22Rv1 (cell line): ENCODE data around the gene TRIM49C.
"Not testable (repeated sequence)": the region's sequence is repeated elsewhere in the genome, so short reads cannot be mapped to it uniquely, and the experiment has no call there.

Experiments used
- ZFX ChIP-seq: fragments of 450-650 bp; IDR thresholded peaks from 2 replicates; pipeline ENCODE4 v1.6.1; 2017; ENCODE audit warnings: antibody characterized with exemption, borderline replicate concordance
- TF ChIP-seq, protein P1 (sequence below): fragments of 450-650 bp; IDR thresholded peaks from 2 replicates; pipeline ENCODE4 v1.5.1; 2017; ENCODE audit warnings: mild to moderate bottlenecking

GRCh38 chr11:90024184-90024583 lies 6.7 kb upstream of the TRIM49C start:
- TF ChIP-seq, protein P1, sequence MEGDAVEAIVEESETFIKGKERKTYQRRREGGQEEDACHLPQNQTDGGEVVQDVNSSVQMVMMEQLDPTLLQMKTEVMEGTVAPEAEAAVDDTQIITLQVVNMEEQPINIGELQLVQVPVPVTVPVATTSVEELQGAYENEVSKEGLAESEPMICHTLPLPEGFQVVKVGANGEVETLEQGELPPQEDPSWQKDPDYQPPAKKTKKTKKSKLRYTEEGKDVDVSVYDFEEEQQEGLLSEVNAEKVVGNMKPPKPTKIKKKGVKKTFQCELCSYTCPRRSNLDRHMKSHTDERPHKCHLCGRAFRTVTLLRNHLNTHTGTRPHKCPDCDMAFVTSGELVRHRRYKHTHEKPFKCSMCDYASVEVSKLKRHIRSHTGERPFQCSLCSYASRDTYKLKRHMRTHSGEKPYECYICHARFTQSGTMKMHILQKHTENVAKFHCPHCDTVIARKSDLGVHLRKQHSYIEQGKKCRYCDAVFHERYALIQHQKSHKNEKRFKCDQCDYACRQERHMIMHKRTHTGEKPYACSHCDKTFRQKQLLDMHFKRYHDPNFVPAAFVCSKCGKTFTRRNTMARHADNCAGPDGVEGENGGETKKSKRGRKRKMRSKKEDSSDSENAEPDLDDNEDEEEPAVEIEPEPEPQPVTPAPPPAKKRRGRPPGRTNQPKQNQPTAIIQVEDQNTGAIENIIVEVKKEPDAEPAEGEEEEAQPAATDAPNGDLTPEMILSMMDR: not testable (repeated sequence)
- TF ChIP-seq ZFX: not testable (repeated sequence)
